Stimulated activated CD8-positive, alpha-beta memory T cell treated with anti-CD3 and anti-CD28 coated beads, Interleukin-4, amount 100 ng/mL, for 4 hours (primary cell): Measurements from ENCODE around the gene NKX3-2.
"Not testable (repeated sequence)": the region's sequence is repeated elsewhere in the genome, so short reads cannot be mapped to it uniquely, and the experiment has no call there.

Source experiments
- DNase-seq, 2 donors: peaks; one replicate each; pipeline ENCODE4 v3.0.0-alpha.2; 2020; ENCODE audit warnings: low read depth in 2 of 2, low spot score in 1 of 2

The NKX3-2 gene

DNA sequence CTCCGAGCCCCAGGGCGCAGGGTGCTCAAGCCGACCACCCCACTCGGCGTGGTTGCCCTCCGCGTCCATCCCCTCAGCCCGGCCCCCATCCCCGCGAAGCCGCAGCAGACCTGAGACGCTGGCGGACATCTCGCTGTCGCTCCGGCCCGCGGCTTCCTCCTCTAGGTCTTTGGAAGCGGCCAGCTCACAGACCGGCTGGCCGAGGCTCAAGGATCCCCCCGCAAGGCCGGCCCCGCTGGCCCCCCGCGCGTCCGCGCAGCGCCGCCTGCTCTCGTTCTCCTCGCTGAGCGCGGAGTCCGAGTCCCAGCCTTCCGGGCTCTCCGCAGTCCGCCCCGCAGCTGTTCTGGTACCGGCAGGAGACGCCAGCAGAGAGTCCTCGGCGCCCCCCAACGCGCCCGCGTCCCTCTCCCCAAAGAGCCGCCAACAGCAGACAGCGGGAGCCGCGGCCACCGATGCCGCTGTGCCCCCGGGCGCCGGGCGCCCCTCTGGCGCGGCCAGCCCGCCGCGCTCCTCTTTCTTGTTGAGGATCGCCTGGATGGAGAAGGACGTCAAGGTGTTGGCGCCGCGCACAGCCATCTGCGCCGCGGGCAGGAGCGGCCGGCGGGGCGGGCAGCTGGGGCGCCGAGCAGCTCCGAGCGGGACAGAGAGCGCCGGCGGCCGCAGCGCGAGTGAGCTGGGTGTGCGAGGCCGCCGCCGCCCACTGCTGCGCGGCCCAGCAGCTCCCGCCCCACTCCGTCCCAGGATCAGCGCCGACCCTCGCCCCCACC, at the start of gene NKX3-2:
NKX3-2 (minus strand) TSS at position 670 of the 767 bp plus-strand sequence; CDS start at position 576, 94 bp downstream.
- DNase-seq, result no peak

DNA sequence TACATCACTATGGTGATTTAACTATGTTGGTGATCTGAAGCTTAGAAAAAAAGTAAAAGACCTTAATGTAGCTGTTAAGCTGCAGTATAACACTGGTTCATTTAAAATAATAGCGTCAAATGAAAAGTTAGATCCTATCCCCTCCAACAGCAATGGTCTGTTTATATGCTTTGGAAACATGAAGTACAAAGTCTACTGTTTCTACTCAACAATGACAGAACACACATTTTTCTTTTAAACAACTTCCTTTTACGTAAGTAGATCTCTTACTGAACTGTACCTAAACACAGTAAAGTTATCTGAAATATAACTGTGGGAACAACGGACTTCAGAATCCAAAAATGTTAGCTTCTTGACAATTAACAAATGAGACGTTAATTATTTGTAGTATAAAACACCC, 47.9 kb upstream of the NKX3-2 start:
- no peak for DNase-seq

DNA sequence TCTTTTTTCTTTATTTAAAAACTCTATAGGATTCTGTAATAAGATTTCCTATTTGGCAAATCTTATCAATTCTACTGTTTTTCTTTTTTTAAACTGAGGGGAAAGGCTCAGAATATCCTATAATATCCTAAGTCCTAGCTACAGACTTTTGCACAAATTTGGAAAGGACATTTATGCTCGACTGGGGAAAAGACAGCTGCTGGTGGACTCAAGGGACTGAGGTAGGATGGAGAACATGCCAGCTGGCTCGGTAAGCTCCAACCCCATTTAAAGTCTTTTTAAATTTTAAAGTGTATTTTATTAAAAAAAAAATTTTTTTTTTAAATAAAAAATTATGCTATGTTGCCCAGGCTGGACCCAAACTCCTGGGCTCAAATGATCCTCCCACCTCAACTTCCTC, 46.5 kb upstream of the NKX3-2 start:
- DNase-seq, result no peak

DNA sequence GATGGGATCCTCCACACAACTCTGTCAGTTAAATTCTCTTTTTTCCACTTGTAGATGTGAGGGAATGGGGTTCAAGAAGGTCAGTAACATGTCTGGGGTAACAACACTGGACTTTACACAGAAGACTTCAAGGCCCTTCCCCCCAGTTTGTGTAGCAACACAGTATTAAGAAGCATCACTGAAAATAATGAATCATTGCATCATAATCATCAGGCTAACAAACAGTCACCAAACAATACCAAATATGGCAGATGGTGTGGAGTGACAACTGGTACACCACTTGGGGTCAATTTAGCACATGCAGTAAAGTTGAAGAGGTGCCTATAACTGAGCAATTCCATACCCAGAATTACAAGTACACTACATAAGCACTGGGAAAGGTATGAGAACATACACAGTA, 44.6 kb upstream of the NKX3-2 start:
- no peak for DNase-seq

DNA sequence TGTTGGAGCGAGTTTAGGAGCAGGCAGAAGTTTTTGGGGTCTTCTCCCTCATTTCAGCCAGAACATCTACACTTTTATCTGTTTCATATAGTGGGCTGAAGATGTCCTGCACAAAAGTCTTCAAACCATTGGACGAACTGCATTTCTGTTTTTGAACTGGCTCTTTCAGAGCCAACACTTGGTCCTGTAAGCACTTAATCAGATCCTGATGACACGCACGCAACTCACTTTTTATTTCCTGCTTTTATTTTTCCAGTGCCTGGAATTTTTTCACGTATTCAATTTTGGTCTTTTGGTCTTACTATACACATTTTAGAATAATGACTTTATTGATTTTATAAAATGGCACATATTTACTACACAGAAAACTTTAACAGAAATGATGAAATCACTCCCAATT, 40.2 kb upstream of the NKX3-2 start:
- no peak for DNase-seq

DNA sequence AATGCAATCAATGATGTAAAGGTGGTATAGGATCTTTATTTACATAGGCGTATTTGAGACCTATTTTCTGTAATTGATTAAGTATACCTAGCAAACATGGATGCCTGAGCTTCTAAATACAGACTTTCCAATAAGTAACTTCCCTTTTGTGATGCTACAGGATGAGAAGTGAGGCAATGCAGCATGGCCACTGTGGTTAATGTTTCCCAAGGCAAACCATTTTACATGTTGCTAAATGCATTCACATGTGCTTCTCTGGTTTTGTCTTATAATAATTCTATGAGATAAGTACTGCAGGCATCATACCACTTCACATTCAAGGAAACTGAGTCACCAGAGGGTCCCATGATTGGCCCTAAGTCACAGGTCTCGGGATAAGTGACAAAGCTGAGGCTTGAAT, 35.7 kb upstream of the NKX3-2 start:
- DNase-seq, result no peak

DNA sequence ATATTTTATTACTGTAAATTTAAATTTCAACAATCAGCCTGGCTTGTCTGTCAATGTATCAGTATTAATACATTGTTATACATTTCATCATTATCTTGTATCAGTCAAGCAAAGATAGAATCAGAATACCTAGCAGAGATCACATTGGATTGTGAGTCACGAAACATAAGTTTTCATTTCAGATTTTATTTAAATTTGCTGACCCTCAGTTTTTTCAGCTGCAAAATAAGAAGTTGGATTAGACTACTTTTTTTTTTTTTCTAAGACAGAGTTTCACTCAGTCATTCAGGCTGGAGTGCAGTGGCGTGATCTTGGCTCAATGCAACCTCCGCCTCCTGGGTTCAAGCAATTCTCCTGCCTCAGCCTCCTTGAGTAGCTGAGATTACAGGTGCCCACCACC, 33.4 kb upstream of the NKX3-2 start:
- DNase-seq, result no peak

DNA sequence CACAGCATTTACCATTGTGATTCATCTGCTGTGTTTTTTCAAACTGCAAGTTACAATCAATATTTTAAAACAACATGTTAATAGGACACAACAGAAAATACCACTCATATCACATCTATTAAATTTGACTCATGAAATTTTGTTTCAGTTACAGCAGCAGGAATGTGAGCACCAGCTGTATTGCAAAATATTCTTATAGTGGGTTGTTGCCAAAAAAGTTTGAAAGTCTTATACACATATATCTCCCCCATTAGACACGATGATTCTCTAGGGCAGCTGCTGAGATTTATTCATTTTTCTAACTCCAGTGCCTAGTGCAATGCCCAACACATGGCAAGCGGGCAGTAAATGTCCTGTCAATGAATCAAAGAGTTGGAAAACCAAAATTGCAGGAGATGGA, 26.6 kb upstream of the NKX3-2 start:
- no peak for DNase-seq

DNA sequence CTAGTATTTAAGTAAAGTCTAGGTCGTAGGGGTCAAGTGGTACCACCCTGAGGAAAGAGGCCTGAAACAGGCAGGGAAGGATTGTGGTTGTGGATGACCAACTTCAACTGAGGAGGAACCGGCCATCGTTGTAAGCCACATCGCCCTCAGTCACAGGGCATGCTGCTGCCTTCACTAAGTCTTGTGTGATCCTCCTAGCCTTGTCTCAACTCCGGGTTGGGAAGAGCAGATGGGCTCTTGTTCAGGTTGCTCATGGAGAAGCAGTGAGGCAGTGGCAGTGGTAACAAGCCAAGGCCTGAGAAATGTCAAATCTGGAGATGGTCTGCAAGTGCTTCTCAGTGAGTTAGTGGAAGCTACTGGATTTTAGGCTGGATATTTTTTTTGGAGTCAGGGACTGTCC, 22.8 kb upstream of the NKX3-2 start:
- DNase-seq, result no peak

DNA sequence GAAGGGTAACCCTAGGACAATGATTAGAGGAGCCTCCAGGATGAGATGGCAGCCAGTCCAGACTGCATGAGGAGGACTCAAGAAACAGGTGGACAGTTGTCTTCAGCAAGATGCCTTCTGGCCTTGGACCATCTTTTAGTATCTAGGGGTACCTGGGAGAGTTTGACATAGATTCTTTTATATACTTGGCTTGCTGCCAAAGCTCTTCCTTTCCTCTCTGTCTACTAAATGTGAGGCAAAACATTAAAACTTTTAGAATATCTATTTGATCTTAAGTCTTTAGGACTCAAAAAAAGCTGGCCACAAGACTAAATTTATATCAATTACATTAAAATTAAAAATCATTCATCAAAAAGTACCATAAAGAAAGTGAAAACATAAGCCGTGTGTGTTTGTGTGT, 18.6 kb upstream of the NKX3-2 start:
- no peak for DNase-seq

DNA sequence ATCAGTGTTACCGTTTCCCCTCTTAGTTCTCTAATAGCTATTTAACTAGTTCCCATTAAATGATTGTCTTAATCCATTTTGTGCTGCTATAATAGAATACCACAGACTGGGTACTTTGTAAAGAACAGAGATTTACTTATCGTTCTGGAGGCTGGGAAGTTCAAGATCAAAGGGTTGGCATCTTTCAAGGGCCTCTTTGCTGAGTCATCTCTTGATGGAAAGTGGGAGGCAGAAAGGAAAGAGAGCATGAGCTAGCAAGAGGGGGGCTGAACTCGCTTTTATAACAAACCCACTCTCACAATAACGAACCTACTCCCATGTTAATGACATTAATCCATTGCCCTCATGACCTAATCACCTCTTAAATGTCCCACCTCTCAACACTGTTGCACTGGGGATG, 17.4 kb upstream of the NKX3-2 start:
- DNase-seq, result no peak

DNA sequence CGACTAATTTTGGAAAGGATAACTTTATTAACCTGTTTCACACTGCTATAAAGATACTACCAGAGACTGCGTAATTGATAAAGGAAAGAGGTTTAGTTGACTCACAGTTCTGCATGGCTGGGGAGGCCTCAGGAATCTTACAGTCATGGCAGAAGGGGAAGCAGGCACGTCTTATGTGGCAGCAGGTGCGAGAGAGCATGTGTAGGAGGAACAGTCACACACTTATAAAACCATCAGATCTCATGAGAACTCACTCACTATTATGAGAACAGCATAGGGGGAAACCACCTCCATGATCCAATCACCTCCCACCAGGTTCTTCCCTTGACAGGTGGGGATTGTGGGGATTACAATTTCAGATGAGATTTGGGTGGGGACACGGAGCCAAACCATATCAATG, 15.8 kb upstream of the NKX3-2 start:
- DNase-seq, result not testable (repeated sequence)

DNA sequence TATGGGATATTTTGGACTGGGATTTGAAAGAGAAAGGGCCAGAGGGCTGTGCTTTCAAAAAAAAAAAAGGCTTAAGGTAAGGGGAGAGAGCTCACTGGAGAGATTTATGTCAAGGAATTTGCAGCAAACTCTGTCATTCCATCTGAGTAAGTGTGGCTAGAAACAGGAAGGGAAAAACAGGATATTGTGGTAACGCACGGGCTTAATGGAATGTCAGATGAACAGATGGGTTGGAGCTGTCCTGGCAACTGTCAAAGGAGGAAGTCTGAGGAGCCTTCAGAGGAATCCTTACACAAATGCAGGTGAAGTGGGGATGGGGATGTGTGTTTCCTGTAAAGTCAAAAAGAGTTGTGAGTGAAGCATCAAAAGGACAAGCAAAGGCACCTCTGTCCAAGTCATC, 15.1 kb upstream of the NKX3-2 start:
- DNase-seq, result no peak

DNA sequence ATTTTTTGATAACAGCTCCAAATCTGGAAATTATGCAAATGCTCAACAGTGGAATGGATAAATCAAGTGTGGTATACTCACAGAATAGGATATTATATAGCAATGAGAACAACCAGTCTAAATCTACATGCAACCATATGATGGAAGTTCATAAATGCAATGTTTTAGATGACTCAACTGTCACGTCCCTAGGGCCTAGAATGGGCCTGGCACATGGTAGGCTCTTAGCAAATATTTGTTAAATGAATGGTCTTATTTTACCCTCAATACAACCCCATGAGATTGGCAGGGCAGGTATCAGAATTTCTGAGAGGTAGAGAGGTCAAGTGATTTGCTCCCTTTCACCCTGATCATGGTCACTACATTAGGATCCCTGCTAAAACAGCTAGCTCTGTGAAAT, 14.6 kb upstream of the NKX3-2 start:
- DNase-seq, result no peak

DNA sequence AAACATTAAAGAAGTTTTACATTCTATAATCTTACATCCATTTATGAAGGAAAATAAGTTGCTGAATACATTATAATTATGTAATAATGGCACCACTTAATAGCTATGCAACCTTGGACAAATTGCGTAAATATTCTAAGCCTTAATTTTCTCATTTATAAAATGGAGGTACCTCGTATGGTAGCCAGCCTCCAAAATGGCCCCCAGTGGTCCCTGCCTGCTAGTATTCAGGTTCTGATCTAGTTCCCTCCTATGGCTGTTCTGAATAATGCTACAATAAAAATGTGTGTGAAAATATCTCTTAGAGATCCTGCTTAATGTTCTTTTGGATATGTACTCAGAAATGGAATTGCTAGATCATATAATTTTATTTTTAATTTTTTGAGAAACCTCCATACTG, 11.0 kb upstream of the NKX3-2 start:
- DNase-seq, result no peak

DNA sequence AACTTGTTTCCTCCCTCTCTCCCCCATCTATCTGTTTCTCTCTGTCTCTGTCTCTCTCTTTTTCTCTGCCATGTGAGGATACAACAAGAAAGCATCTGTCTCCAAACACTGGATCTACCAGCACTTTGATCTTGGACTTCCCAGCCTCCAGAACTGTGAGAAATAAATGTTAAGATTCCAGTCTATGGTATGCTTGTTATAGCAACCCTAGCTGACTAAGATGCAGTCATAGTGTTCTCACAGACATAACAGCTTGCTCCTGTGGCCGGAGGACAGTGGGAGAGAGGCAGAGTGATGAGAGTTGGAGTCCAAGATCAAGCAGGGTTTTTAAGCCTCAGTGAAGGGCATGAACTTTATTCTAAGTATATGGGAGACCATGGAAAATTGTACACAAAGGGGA, 8.8 kb upstream of the NKX3-2 start:
- DNase-seq, result no peak

DNA sequence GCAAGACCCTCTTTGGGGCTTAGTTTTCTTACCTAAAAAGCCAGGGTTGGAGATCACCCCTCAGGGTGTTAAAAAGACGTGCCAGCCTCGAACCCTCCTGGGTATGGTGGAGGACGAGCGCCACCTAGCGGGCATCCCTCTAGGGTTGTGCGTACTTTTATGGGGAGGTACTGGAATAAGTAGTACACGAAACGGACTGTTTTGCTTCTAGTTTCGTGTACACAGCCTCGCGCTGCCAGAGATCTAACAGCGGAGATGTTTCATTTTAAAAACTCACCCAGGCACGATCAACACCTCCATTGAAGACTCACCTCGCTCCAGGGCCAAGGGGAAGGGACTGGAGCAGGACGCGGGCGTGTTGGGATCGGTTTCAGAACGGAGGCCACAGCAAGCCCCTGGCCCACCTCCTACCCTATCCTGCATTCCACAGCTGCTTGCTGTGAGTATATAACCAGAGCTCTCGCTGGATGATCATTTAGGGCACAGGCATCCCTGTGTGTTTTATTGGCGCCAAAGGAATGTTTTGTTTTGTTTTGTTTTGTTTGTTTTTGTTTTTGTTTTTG, 4.8 kb upstream of the NKX3-2 start:
- peak; percentile 59 to 82 for DNase-seq

DNA sequence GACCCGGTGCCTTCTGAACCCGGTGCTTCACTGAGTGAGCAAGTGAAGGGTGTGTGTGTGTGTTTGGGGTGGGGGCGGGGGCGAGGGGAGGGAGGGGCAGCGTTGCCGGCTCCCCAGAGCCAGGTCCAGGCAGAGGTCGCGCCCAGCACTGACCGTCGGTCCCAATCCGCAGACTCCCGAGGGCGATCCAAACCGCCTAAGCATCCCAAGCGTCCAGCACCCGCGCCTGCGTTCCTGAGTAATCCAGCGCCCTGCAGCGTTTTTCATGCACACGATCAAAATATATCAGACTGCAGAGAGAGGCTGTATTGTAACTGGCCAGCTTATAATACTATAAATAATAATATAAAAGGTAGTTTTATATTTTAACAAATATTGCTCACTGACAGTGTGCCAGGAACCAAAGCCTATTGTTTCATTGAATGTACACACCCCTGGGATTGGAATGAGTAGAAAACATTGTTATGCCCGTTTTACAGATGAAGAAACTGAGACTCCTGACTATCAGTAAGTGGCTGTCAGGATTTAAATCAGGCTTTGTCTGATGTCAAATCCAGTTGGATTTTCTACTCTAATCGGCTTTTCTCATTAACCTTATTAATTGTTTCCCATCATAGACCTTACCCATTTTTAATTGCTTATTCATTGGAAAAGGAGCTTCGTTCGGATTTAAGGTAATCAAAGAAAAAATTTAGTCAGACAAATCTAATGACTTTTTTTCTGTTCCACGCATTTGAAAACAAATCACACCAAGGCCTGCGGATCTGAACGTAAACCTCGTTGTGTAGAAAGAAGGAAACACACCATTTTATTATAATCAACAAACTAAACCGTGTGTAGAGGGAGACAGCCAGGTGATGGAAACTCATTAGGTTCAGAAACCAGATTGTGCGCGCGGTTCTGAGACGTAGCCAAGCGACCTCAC, 4.0 kb upstream of the NKX3-2 start:
- DNase-seq, result no peak

DNA sequence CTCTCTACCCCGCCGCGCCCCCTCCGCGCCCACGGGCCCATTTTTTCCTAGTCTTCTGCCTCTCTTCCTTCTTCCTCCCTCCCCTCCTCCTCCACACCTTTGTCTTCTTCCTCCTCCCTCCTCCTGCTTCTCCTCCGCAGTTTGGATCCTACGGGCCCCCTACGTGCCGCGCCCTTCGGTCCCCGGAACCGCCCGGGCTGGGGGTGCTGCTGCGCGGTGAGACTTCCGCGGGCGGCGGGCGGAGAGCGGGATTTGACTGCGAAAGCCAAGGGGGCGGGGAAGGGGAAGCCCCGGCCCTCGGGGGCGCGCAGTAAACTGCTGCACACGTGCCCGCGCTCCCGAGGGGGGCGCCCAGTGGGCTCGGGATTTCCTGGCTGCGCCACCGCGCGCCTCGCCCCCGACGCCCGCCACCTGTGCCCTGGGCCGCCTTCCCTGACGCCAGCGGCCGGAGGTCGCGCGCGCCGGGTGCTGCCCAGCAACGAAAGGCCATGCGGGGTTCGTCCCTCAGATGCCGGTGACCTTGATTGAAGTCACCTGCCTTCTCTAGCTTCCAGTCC, 3.3 kb upstream of the NKX3-2 start:
- no peak for DNase-seq

DNA sequence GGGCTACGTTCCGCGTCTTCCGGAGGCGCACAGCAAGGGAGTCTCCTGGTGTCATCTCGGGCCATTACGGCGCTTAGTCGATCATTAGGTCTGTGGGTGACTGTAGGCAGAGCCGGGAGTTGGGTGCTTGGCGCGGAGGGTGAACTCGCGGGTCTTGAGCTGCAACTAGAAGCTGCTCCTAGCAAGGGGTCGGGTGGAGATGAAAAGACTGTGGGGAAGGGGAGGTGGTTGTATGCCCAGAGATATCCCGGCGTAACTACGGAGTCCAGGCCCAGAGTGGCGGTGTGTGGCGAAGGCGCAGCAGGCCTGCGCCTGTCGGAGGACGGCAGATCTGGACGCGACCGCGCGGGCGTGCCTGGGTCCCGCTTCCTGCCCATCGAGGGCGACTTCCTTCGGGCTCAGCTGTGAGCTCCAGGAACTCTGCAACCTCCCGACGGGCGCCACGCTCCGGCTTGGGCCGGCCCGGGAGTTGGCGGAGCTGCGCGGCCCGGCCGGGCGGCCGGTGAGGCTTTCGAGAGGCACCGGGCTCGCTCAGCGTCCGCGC, 2.7 kb upstream of the NKX3-2 start:
- DNase-seq, result no peak

DNA sequence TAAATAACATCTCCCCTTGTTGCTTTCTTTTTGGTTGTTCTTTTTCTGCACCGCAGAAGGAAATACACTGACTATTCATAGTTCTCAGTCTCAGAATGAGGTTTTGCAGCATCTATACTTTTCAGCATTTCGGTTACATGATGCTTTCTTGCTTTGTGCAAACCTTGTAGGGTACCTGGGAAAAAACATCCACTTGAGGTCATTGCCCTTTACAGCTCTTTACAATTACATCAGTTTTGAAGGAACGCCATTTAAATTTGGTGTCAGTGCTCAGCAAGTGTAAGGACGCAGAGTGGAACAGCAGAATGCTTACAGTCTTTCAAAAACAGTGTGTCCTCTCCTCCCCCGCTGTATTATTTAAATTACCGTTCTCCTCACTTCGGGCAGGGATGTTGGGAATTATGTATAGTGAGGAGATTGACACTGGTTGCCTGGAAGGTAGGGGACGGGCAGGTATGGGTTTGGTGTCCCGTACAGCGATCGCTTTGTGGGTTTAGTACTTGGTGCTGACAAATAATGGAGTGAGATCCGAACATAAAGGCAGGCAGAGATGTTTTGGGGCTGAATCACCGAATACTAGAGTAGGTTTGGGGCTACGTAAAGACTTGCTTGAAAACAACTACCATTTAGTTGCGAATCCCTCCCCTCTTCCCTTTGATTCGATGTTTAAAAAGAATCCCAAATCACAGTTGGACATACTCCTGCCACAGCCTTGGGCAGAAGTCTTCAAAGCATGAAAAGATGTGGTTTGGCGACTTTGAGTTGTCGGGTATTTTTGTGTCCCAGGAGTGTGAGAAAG, 2.0 kb upstream of the NKX3-2 start:
- DNase-seq, result no peak
